ENCODE results near the gene DNAH1.

- TF ChIP-seq POLR2A (IDR thresholded peaks at IDR 0.05; ENCODE audit: insufficient read depth in 1 of 2, low read depth in 2 of 2, low read length in 2 of 2) (no peak), POLR2AphosphoS2 (IDR thresholded peaks at IDR 0.05; ENCODE audit: low read depth, low read length) (no peak)
These were observed 117.9 kb downstream of the DNAH1 start for GRCh38 chr3:52433996-52434479.
